Immature natural killer cell (primary cell): ENCODE results near the gene GABRE. TPM values are rescaled to one million over a fixed set of nuclear protein-coding genes. Genes with fewer than 3 reads are reported as not detected.

Experiments used
- DNase-seq, 3 donors: peaks; one replicate each; pipeline ENCODE4 v3.0.0; 2022; ENCODE audit warnings: mixed read lengths in 1 of 3
- H3K27ac Mint-ChIP-seq, 6 donors: one replicate each; pipeline ENCODE4 v1.8.0; 2020; ENCODE audit warnings: mixed read lengths in 6 of 6, mild to moderate bottlenecking in 5 of 6, inconsistent platforms in 4 of 6, moderate library complexity in 3 of 6
- H3K27me3 Mint-ChIP-seq, 3 donors: one replicate each; pipeline ENCODE4 v1.8.0; 2020 to 2021; ENCODE audit warnings: low read depth in 3 of 3, mild to moderate bottlenecking in 3 of 3, mixed read lengths in 3 of 3, moderate library complexity in 3 of 3, inconsistent platforms in 1 of 3
- H3K36me3 Mint-ChIP-seq, 3 donors: one replicate each; pipeline ENCODE4 v1.8.0; 2020; ENCODE audit warnings: mixed read lengths in 3 of 3, inconsistent platforms in 2 of 3, mild to moderate bottlenecking in 2 of 3
- H3K4me1 Mint-ChIP-seq, 2 donors: one replicate each; pipeline ENCODE4 v1.8.0; 2020; ENCODE audit warnings: inconsistent platforms in 2 of 2, mild to moderate bottlenecking in 2 of 2, mixed read lengths in 2 of 2, moderate library complexity in 1 of 2
- H3K4me3 Mint-ChIP-seq, 5 donors: one replicate each; pipeline ENCODE4 v1.8.0; 2020; ENCODE audit warnings: mild to moderate bottlenecking in 5 of 5, mixed read lengths in 5 of 5, inconsistent platforms in 3 of 5, moderate library complexity in 3 of 5
- H3K9me3 Mint-ChIP-seq, 6 donors: one replicate each; pipeline ENCODE4 v1.8.0; 2020; ENCODE audit warnings: mild to moderate bottlenecking in 6 of 6, mixed read lengths in 6 of 6, inconsistent platforms in 4 of 6, moderate library complexity in 3 of 6
- polyA plus RNA-seq, 3 donors: library from polyadenylated mRNA; unstranded; fragments of 300-500 nt; fragmentation: Illumina TruSeq; gene quantifications; one replicate each; pipeline ENCODE4 v1.2.3, GENCODE V29; 2021

GABRE gene, protein sequence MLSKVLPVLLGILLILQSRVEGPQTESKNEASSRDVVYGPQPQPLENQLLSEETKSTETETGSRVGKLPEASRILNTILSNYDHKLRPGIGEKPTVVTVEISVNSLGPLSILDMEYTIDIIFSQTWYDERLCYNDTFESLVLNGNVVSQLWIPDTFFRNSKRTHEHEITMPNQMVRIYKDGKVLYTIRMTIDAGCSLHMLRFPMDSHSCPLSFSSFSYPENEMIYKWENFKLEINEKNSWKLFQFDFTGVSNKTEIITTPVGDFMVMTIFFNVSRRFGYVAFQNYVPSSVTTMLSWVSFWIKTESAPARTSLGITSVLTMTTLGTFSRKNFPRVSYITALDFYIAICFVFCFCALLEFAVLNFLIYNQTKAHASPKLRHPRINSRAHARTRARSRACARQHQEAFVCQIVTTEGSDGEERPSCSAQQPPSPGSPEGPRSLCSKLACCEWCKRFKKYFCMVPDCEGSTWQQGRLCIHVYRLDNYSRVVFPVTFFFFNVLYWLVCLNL
- polyA plus RNA-seq = not detected

DNA sequence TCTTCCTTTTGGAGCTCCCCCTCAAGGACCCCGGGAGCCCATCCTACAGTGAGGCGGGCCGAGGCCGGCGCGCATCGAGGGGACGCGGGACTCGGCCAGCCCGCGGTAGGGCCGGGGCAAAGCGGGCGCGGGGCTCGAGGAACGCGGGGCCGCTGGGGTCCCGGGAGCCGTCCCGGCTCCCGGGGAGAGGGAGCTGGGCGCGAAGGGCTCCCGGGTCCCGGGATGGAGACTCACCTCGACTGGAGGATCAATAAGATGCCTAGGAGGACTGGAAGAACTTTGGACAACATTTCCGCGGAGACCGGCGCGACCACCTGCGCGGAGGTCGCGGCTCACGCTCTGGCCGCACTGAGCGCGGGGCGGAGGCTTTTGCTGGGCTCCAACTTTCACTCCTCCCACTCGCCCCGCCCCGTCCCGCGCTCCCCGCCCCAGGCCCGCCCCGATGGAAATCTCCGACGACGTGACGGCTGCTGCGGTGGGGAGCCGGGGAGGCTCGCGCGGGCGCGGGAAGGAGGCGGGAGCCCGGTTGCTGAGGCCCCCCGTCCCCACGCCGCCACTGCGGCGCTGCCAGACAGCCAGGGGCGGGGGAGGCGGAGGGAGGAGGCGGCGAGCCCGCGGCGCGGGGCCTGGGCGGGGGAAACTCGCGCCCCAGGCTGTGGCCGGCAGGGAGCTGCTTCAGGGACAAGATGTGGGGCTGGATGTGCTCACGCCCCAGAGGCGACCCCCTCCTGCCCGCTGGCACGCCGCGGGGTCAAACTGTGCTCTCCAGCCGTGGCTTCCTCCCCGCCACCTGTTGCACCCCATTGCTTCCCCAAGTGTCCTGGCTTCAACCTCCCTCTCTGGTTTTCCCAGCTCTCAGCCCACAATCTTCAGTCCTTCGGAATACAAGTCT, at the start of gene GABRE:
Gene GABRE, minus strand, starts transcription at position 341 of the 892 bp plus-strand sequence. Its CDS starts 51 bp downstream, at position 290.
- Mint-ChIP-seq H3K27me3 (peaks cover 1 to 13% (median 7%) of the 10 kb centered on the region in 3 donors), H3K27ac (no peak within 1 kb of the TSS), H3K4me1 (no peaks in the 10 kb centered on the region), H3K4me3 (no peak within 1 kb of the TSS), H3K9me3 (peaks cover 0 to 2% (median 0%) of the 10 kb centered on the region in 6 donors), H3K36me3 (no peaks in the 10 kb centered on the region)
- DNase-seq = no peak

GRCh38 chrX:152020888-152021287, 46.4 kb upstream of the GABRE start:
- Mint-ChIP-seq H3K27ac (no peak overlapping the region), H3K4me3 (no peak overlapping the region), H3K36me3 (no peaks in the 10 kb centered on the region), H3K9me3 (peaks cover 0 to 7% (median 0%) of the 10 kb centered on the region in 6 donors), H3K4me1 (no peaks in the 10 kb centered on the region), H3K27me3 (peaks cover 0 to 3% (median 0%) of the 10 kb centered on the region in 3 donors)
- DNase-seq = no peak

- no peak for DNase-seq
- no peaks in the 10 kb centered on the region for H3K4me1 Mint-ChIP-seq
- H3K36me3 Mint-ChIP-seq = no peaks in the 10 kb centered on the region
- no peak overlapping the region for H3K4me3 Mint-ChIP-seq
- peaks cover 0 to 2% (median 0%) of the 10 kb centered on the region in 6 donors for H3K9me3 Mint-ChIP-seq
- peaks cover 0 to 5% (median 3%) of the 10 kb centered on the region in 3 donors for H3K27me3 Mint-ChIP-seq
- H3K27ac Mint-ChIP-seq = no peak overlapping the region
Observed at GRCh38 chrX:151999813-152000212, 25.3 kb upstream of the GABRE start.

DNA sequence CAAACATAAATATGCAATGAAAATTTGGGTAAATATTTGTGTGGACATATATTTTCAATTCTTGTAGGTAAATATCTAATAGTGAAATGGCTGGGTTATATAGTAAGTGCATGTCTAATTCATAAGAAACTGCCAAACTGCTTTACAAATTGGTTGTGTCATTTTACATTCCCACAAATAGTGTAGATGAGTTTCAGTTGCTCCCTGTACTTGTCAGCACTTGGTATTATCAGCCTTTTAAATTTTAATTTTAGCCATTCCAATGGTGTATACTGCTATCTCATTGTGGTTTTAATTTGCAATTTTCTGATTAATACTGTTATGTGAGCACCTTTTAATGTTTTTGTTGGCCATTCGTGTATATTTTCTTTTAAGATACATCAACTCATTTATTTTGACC, 23.1 kb upstream of the GABRE start:
- no peaks in the 10 kb centered on the region for H3K4me1 Mint-ChIP-seq
- peaks cover 0 to 2% (median 0%) of the 10 kb centered on the region in 6 donors for H3K9me3 Mint-ChIP-seq
- no peak overlapping the region for H3K4me3 Mint-ChIP-seq
- H3K27me3 Mint-ChIP-seq = peaks cover 0 to 5% (median 3%) of the 10 kb centered on the region in 3 donors
- no peak for DNase-seq
- H3K27ac Mint-ChIP-seq = no peak overlapping the region
- H3K36me3 Mint-ChIP-seq = no peaks in the 10 kb centered on the region

- H3K4me1 Mint-ChIP-seq = no peaks in the 10 kb centered on the region
- no peak overlapping the region for H3K4me3 Mint-ChIP-seq
- no peak overlapping the region for H3K27ac Mint-ChIP-seq
Observed at GRCh38 chrX:151996347-151996746, 21.9 kb upstream of the GABRE start.

GRCh38 chrX:151994476-151994875, 20.0 kb upstream of the GABRE start:
- no peak overlapping the region for H3K4me3 Mint-ChIP-seq

More at GRCh38 chrX:151996347-151996746, 21.9 kb upstream of the GABRE start:
- Mint-ChIP-seq H3K27me3 (peaks cover 0 to 5% (median 3%) of the 10 kb centered on the region in 3 donors), H3K36me3 (no peaks in the 10 kb centered on the region), H3K9me3 (no peaks in the 10 kb centered on the region)
- no peak for DNase-seq

GRCh38 chrX:151988706-151989299, 14.3 kb upstream of the GABRE start:
- H3K9me3 Mint-ChIP-seq = peaks cover 0 to 2% (median 0%) of the 10 kb centered on the region in 6 donors
- H3K4me1 Mint-ChIP-seq = no peaks in the 10 kb centered on the region
- DNase-seq = no peak
- H3K27me3 Mint-ChIP-seq = peaks cover 0 to 7% (median 0%) of the 10 kb centered on the region in 3 donors
- H3K27ac Mint-ChIP-seq = no peak overlapping the region
- H3K4me3 Mint-ChIP-seq = no peak overlapping the region
- no peaks in the 10 kb centered on the region for H3K36me3 Mint-ChIP-seq

More at GRCh38 chrX:151994476-151994875, 20.0 kb upstream of the GABRE start:
- H3K27me3 Mint-ChIP-seq = peaks cover 0 to 5% (median 2%) of the 10 kb centered on the region in 3 donors
- no peaks in the 10 kb centered on the region for H3K9me3 Mint-ChIP-seq
- H3K27ac Mint-ChIP-seq = no peak overlapping the region
- no peaks in the 10 kb centered on the region for H3K4me1 Mint-ChIP-seq
- no peaks in the 10 kb centered on the region for H3K36me3 Mint-ChIP-seq
- no peak for DNase-seq

DNA sequence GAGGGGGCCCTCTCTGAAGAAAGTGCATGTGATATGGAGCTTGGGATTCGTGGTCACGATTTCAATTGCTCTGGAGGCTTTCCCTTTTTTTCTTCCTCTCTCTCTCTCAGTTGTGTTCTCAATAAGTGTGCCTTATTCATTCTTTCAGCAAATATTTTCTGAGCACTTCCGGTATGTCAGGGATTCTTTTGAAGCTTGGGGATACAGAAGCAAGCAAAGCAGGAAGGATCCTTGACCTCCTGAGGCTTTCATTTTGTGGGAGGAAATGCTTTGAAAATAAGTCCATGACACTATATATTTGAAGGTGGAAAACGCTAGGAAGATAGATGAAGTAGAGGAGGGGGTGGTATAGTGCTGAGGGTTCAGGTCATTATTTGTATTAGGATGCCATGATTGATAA, 12.6 kb upstream of the GABRE start:
- no peaks in the 10 kb centered on the region for H3K4me1 Mint-ChIP-seq
- H3K36me3 Mint-ChIP-seq = no peaks in the 10 kb centered on the region
- H3K9me3 Mint-ChIP-seq = peaks cover 0 to 2% (median 0%) of the 10 kb centered on the region in 6 donors
- H3K4me3 Mint-ChIP-seq = no peak overlapping the region
- DNase-seq = no peak
- peaks cover 0 to 7% (median 0%) of the 10 kb centered on the region in 3 donors for H3K27me3 Mint-ChIP-seq
- no peak overlapping the region for H3K27ac Mint-ChIP-seq

- H3K4me1 Mint-ChIP-seq = no peaks in the 10 kb centered on the region
Observed at GRCh38 chrX:151985955-151986354, 11.5 kb upstream of the GABRE start.

DNA sequence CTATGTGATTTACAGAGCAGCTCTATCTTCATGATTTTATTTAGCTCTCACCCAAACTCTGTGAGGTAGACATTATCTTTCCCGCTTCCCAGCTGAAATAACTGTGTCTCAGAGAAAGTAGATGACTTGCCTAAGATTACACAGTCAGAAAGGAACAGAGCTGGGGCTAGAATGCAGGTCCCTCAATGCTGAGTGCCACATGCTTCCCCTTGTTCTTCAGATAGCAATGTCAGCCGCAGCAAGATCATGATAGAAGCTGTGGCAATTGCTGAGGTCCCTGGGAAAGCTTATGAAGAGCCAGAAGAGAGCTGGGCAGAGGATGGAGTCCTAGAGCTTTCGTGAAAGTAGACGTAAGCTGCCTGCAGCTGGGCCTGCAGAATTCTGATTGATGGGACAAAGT, 11.1 kb upstream of the GABRE start:
- Mint-ChIP-seq H3K27ac (no peak overlapping the region), H3K4me3 (no peak overlapping the region), H3K27me3 (peaks cover 0 to 7% (median 0%) of the 10 kb centered on the region in 3 donors), H3K4me1 (no peaks in the 10 kb centered on the region), H3K9me3 (peaks cover 0 to 2% (median 0%) of the 10 kb centered on the region in 6 donors), H3K36me3 (no peaks in the 10 kb centered on the region)
- DNase-seq = no peak

More at GRCh38 chrX:151985955-151986354, 11.5 kb upstream of the GABRE start:
- DNase-seq = no peak
- H3K4me3 Mint-ChIP-seq = no peak overlapping the region
- H3K27me3 Mint-ChIP-seq = peaks cover 0 to 7% (median 0%) of the 10 kb centered on the region in 3 donors
- H3K27ac Mint-ChIP-seq = no peak overlapping the region
- H3K9me3 Mint-ChIP-seq = peaks cover 0 to 2% (median 0%) of the 10 kb centered on the region in 6 donors
- no peaks in the 10 kb centered on the region for H3K36me3 Mint-ChIP-seq

DNA sequence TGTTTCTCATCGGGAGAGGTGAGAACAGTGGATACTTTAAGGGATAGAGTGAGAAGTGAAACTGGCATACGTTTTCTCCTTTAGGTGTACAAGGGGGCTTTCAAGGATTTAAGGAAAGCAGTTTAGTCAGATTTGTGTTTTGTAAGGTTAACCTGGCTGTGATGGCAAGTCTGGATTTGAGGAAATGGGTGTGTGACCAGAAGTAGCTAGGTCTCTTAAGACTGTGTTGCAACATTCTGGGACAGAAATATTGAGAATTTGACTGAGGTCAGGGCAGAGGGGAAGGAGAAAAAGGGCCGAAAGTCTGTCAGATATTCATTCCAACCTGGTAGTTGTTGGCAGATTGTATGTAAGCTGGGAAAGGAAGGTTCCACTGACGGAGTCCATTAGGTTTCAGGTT, 10.4 kb upstream of the GABRE start:
- Mint-ChIP-seq H3K36me3 (no peaks in the 10 kb centered on the region), H3K9me3 (peaks cover 0 to 2% (median 0%) of the 10 kb centered on the region in 6 donors), H3K4me3 (no peak overlapping the region), H3K4me1 (no peaks in the 10 kb centered on the region), H3K27ac (no peak overlapping the region), H3K27me3 (peaks cover 0 to 7% (median 0%) of the 10 kb centered on the region in 3 donors)
- DNase-seq = no peak

DNA sequence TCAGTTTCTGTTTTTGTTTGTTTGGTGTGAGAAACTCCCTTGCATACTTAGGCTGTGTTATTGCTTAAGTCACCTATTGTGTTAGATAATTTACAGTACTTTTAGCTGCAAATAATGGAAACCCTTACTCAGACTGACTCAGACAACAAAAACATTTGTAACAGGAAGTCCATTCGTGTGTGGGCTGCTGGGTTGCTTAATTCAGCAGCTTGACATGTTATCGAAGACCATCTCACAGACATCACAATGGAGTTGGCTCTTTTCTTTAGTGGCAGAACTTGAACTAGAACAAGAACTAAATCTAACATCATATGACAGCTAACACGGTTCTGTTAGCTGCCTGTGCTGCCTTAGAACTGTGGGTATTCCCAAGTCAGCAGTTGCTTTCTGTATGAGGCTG, 9.9 kb upstream of the GABRE start:
- Mint-ChIP-seq H3K27me3 (peaks cover 0 to 7% (median 0%) of the 10 kb centered on the region in 3 donors), H3K4me1 (no peaks in the 10 kb centered on the region), H3K9me3 (peaks cover 0 to 2% (median 0%) of the 10 kb centered on the region in 6 donors), H3K27ac (no peak overlapping the region), H3K36me3 (no peaks in the 10 kb centered on the region), H3K4me3 (no peak overlapping the region)
- DNase-seq = no peak

DNA sequence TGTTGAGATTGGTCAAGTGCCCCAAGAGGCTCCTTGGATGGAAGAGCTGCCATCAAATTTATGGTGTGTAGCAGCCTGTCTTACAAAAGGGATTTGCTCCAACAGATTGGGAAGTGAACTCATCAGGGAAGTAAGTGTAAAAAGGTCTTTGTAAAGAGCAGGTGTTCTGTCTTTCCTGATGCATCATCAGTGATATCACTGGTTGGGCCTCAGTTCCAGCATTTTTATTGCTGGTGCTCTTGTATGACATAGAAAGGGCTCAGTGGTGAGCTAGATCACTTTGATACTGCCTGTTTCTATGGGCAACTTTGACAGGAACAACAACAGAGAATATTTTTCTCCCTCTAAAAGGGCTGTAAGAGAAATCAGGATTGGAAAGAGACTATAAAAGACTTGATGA, 8.7 kb upstream of the GABRE start:
- no peak for DNase-seq
- Mint-ChIP-seq H3K4me1 (no peaks in the 10 kb centered on the region), H3K27ac (no peak overlapping the region), H3K4me3 (no peak overlapping the region), H3K9me3 (peaks cover 0 to 2% (median 0%) of the 10 kb centered on the region in 6 donors), H3K27me3 (peaks cover 0 to 4% (median 0%) of the 10 kb centered on the region in 3 donors), H3K36me3 (no peaks in the 10 kb centered on the region)
